PFSK-1 (cell line): ENCODE results near the gene SENP7.

Experiments used
- FOXP2 ChIP-seq: optimal IDR thresholded peaks from 2 replicates; pipeline ENCODE3; 2011; ENCODE audit warnings: borderline replicate concordance, control low read depth, inconsistent platforms; ENCODE audit not compliant: insufficient read depth; ENCODE audit errors: extremely low read length, extremely low read depth
- POLR2AphosphoS5 ChIP-seq: IDR thresholded peaks from 2 replicates; pipeline ENCODE4 v1.6.1; 2012; ENCODE audit warnings: low read depth, mild to moderate bottlenecking, control low read depth, low read length, moderate library complexity
- REST ChIP-seq, 2 experiments: IDR thresholded peaks; 2 replicates each; pipeline versions ENCODE4 v1.6.1 to v1.8.0; 2011 to 2012; ENCODE audit warnings: low read depth in 2 of 2, low read length in 2 of 2, control low read depth in 1 of 2, inconsistent platforms in 1 of 2, mild to moderate bottlenecking in 1 of 2, moderate library complexity in 1 of 2; ENCODE audit not compliant: insufficient read depth in 1 of 2
- SIN3A ChIP-seq: IDR thresholded peaks from 2 replicates; pipeline ENCODE4 v1.6.1; 2012; ENCODE audit warnings: mild to moderate bottlenecking, low read length, moderate library complexity, borderline replicate concordance; ENCODE audit not compliant: insufficient read depth
- TAF1 ChIP-seq: IDR thresholded peaks from 2 replicates; pipeline ENCODE4 v1.6.1; 2012; ENCODE audit warnings: low read length, control low read depth, borderline replicate concordance; ENCODE audit not compliant: insufficient read depth

GRCh38 chr3:101340591-101340990 is 172.4 kb downstream of the SENP7 start:
- no peak for TF ChIP-seq POLR2AphosphoS5
- TF ChIP-seq TAF1 = no peak
- TF ChIP-seq SIN3A = no peak
- TF ChIP-seq REST (IDR thresholded peaks at IDR 0.05; ENCODE audit: insufficient read depth in 1 of 2, low read depth in 2 of 2, low read length in 2 of 2) = no peak
- TF ChIP-seq FOXP2 = no peak
